ENCODE results near the gene ETV4.

ETV4 gene

GRCh38 chr17:43568506-43569082 lies 22.5 kb upstream of the ETV4 start:
- Histone ChIP-seq H3K9ac (ENCODE audit: low read length) (no peak overlapping the region), H3K9me3 (ENCODE audit: control insufficient read depth, low read depth, low read length) (no peaks in the 10 kb centered on the region), H3K4me3 (ENCODE audit: low read length) (no peak overlapping the region), H3K27me3 (ENCODE audit: control insufficient read depth, insufficient read depth, low read length) (peaks cover 5% of the 10 kb centered on the region), H3K4me1 (ENCODE audit: control insufficient read depth, low read depth, low read length) (peaks cover 4% of the 10 kb centered on the region), H3K27ac (ENCODE audit: low read length) (no peak overlapping the region), H3K36me3 (ENCODE audit: control insufficient read depth, low read depth, low read length) (no peaks in the 10 kb centered on the region)

DNA sequence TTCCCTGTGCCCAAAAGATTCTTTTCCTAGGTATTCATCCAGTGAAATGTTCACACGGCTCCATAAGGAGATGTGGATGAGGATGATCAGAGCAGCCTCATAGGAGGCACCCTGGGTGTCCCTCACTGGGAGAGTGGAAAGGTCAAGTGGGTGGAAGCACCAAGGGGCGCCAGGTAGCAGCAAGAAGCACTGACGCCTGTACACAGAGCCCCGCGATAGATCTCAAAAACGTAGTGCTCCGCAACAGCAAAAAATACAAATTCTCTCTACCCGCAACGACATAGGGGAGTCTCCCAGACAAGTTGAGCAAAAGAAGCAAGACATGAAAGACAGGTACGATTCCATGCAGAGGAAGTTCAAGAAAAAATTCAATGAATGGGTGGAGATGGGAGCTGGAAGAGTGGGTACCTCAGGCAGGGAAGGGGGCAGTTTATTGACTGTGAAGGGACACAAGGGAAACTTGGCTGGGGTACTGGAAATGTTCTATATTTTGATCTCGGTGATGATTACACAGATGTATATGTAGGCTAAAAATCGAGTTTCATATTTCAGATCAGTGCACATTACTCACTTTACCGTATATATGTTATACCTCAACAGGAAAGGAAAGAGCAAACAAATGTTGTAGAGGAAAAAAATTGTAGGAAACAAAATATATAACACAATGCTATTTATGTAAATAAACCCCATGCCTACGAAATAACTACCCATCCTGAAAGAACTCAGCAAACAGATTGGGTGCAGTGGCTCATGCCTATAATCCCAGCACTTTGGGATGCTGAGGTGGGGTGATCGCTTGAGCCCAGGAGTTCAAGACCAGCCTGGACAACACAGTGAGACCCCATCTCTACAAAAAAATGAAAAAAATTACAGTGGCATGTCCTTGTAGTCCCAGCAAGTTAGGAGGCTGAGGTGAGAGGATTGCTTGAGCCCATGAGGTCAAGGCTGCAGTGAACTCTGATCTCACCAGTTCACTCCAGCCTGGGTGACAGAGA lies 17.8 kb upstream of the ETV4 start:
- Histone ChIP-seq H3K36me3 (ENCODE audit: control insufficient read depth, low read depth, low read length) (no peaks in the 10 kb centered on the region), H3K27me3 (ENCODE audit: control insufficient read depth, insufficient read depth, low read length) (peaks cover 12% of the 10 kb centered on the region), H3K9ac (ENCODE audit: low read length) (no peak overlapping the region), H3K4me1 (ENCODE audit: control insufficient read depth, low read depth, low read length) (peaks cover 23% of the 10 kb centered on the region), H3K4me3 (ENCODE audit: low read length) (peak overlapping the region; percentile 48), H3K9me3 (ENCODE audit: control insufficient read depth, low read depth, low read length) (no peaks in the 10 kb centered on the region), H3K27ac (ENCODE audit: low read length) (no peak overlapping the region)

DNA sequence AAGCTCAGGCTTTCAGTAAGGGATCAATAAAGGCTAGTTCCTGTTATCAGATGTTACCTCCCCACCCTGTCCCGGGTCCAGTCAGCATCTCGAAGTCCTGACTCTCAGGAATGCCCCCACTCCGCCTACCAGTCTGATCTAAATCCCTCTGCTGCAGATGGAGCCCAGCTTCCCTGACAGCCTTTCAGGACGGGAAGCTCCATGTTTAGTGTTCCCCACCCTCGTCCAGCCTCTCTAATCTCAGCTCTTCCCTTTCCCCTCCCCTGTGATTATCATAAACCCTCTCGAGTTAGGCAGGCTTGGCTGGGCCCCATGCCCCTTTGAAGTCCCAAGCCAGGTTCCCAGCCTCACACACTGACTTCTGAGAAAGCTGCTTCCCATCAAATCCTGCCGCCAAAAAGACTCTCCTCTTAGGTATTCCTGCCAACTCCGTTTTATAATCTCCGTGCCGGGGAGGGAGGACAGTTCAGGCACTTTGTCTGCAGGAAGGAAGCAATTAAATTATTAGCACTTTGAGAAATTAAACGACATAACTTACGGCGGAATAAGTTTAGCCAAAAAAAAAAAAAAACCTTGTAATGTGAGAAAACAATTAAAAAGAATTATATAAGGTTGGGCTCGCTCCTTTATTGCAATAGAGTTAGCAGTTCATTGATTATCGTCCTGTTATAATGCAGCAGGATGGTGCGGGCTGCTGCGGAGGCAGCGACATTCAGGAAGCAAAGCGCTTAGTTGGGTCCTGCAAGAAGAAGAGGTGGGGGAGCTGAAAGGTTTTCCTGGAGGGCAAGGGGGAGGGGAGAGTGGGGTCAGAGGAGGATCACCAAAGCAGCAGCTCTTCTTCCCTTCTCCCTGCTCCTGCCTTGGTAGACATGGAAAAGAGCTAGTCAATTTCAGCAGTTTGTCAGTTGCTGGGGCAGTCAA lies 16.8 kb upstream of the ETV4 start:
- H3K9ac ChIP-seq (ENCODE audit: low read length), result no peak overlapping the region
- no peaks in the 10 kb centered on the region for H3K36me3 ChIP-seq (ENCODE audit: control insufficient read depth, low read depth, low read length)
- peak overlapping the region; percentile 48 for H3K4me3 ChIP-seq (ENCODE audit: low read length)
- peaks cover 12% of the 10 kb centered on the region for H3K27me3 ChIP-seq (ENCODE audit: control insufficient read depth, insufficient read depth, low read length)
- H3K4me1 ChIP-seq (ENCODE audit: control insufficient read depth, low read depth, low read length), result peaks cover 24% of the 10 kb centered on the region
- no peaks in the 10 kb centered on the region for H3K9me3 ChIP-seq (ENCODE audit: control insufficient read depth, low read depth, low read length)
- H3K27ac ChIP-seq (ENCODE audit: low read length), result no peak overlapping the region

GRCh38 chr17:43560461-43561427 lies 14.6 kb upstream of the ETV4 start:
- Histone ChIP-seq H3K27ac (ENCODE audit: low read length) (no peak overlapping the region), H3K4me1 (ENCODE audit: control insufficient read depth, low read depth, low read length) (peaks cover 24% of the 10 kb centered on the region), H3K9me3 (ENCODE audit: control insufficient read depth, low read depth, low read length) (no peaks in the 10 kb centered on the region), H3K36me3 (ENCODE audit: control insufficient read depth, low read depth, low read length) (no peaks in the 10 kb centered on the region), H3K4me3 (ENCODE audit: low read length) (no peak overlapping the region), H3K9ac (ENCODE audit: low read length) (no peak overlapping the region), H3K27me3 (ENCODE audit: control insufficient read depth, insufficient read depth, low read length) (peaks cover 12% of the 10 kb centered on the region)

DNA sequence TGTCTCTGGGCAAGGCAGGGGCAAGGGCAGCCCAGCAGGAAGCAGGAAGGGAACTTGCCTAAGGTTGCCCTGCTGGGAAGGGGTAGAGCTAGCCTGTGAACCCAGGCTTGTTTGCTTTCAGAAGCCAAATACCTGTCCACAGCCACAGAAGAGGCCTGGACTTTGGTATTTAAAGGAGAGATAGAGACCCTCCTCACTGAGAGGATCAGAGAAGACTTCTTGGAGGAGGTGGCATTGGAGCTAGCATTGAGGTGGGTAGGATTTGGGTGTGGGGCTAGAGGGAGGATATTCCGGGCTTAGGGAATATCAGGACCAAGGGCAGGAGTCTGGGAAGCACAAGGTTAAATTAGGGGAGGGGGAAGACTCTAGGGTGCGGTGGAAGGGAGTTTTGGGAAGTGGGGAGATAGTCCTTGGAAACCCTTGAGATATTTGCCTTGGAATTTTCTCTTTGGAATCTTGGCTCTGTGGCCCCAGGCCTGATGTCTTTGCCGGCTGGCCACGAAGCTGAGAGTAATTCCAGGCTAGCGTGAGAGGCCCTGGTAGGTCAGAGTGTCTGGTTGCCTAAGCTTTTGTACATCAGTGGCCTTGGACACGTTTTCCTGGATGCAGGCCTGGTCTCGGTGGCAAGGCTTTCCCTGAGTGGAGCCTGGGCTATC lies 13.1 kb upstream of the ETV4 start:
- Histone ChIP-seq H3K27ac (ENCODE audit: low read length) (no peak overlapping the region), H3K4me1 (ENCODE audit: control insufficient read depth, low read depth, low read length) (peaks cover 32% of the 10 kb centered on the region), H3K36me3 (ENCODE audit: control insufficient read depth, low read depth, low read length) (no peaks in the 10 kb centered on the region), H3K9me3 (ENCODE audit: control insufficient read depth, low read depth, low read length) (no peaks in the 10 kb centered on the region), H3K4me3 (ENCODE audit: low read length) (no peak overlapping the region), H3K27me3 (ENCODE audit: control insufficient read depth, insufficient read depth, low read length) (peaks cover 12% of the 10 kb centered on the region), H3K9ac (ENCODE audit: low read length) (no peak overlapping the region)

DNA sequence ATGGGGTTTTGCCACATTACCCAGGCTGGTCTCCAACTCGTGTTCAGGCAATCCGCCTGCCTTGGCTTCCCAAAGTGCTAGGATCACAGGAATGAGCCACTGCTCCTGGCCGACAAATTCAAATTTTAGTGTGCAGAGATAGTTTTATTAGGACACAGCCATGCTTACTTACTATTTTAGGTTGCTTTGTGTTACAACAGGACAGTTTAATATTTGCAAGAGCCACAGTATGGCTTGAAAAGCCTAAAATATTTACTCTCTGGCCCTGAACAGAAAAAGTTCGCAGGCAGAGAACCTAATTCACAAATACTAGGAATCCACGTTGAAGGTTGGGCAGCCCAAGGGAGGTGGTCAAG lies 12.6 kb upstream of the ETV4 start:
- Histone ChIP-seq H3K27ac (ENCODE audit: low read length) (no peak overlapping the region), H3K9ac (ENCODE audit: low read length) (no peak overlapping the region), H3K9me3 (ENCODE audit: control insufficient read depth, low read depth, low read length) (no peaks in the 10 kb centered on the region), H3K4me3 (ENCODE audit: low read length) (no peak overlapping the region), H3K36me3 (ENCODE audit: control insufficient read depth, low read depth, low read length) (no peaks in the 10 kb centered on the region), H3K4me1 (ENCODE audit: control insufficient read depth, low read depth, low read length) (peaks cover 34% of the 10 kb centered on the region), H3K27me3 (ENCODE audit: control insufficient read depth, insufficient read depth, low read length) (peaks cover 8% of the 10 kb centered on the region)

DNA sequence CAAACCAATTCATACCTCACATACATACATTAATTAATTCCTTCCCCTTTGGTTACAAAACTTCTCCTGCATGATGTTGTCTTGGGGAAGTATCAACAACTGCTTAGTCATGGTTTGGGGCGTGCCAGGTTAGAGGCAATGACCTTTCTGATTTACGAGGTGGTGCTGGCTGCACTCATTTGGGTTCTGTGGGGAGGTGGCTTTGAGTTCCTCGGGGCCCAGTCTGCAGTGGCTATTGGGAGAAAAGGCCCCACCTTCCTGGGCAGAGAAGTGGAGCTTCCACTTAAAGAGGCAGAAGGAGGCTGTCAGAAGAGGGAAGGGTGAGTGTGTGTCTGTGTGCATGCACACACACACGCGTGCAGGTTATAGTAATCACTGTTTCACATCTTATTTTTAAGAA lies 10.2 kb upstream of the ETV4 start:
- Histone ChIP-seq H3K9ac (ENCODE audit: low read length) (no peak overlapping the region), H3K36me3 (ENCODE audit: control insufficient read depth, low read depth, low read length) (no peaks in the 10 kb centered on the region), H3K4me1 (ENCODE audit: control insufficient read depth, low read depth, low read length) (peaks cover 23% of the 10 kb centered on the region), H3K27ac (ENCODE audit: low read length) (no peak overlapping the region), H3K4me3 (ENCODE audit: low read length) (no peak overlapping the region), H3K27me3 (ENCODE audit: control insufficient read depth, insufficient read depth, low read length) (no peaks in the 10 kb centered on the region), H3K9me3 (ENCODE audit: control insufficient read depth, low read depth, low read length) (no peaks in the 10 kb centered on the region)

GRCh38 chr17:43554857-43555256 lies 8.7 kb upstream of the ETV4 start:
- H3K4me3 ChIP-seq (ENCODE audit: low read length), result no peak overlapping the region
- H3K9me3 ChIP-seq (ENCODE audit: control insufficient read depth, low read depth, low read length), result no peaks in the 10 kb centered on the region
- no peaks in the 10 kb centered on the region for H3K27me3 ChIP-seq (ENCODE audit: control insufficient read depth, insufficient read depth, low read length)
- no peak overlapping the region for H3K9ac ChIP-seq (ENCODE audit: low read length)
- no peak overlapping the region for H3K27ac ChIP-seq (ENCODE audit: low read length)
- H3K36me3 ChIP-seq (ENCODE audit: control insufficient read depth, low read depth, low read length), result no peaks in the 10 kb centered on the region
- peaks cover 23% of the 10 kb centered on the region for H3K4me1 ChIP-seq (ENCODE audit: control insufficient read depth, low read depth, low read length)

DNA sequence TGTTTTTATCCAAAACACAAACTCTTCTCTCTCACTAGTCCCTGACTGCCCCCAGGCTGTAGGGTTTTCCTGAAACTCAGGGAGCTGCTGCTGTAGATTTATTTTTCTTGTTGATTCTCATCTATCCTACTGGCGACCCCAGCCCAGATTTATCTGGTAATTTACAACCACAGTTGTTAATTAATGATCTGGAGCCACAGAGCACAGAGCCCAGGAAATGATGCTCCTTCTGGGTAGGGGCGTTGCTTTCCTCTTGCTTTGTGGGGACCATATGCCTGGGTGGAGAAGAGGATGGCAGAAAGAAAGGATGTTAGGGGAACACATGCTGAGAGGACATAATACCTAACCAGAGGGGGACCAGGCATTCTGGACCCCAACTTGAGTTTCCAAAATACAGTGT lies 7.4 kb upstream of the ETV4 start:
- H3K4me1 ChIP-seq (ENCODE audit: control insufficient read depth, low read depth, low read length), result peaks cover 17% of the 10 kb centered on the region
- H3K27ac ChIP-seq (ENCODE audit: low read length), result no peak overlapping the region
- no peaks in the 10 kb centered on the region for H3K9me3 ChIP-seq (ENCODE audit: control insufficient read depth, low read depth, low read length)
- no peaks in the 10 kb centered on the region for H3K36me3 ChIP-seq (ENCODE audit: control insufficient read depth, low read depth, low read length)
- no peak overlapping the region for H3K4me3 ChIP-seq (ENCODE audit: low read length)
- H3K9ac ChIP-seq (ENCODE audit: low read length), result no peak overlapping the region
- no peaks in the 10 kb centered on the region for H3K27me3 ChIP-seq (ENCODE audit: control insufficient read depth, insufficient read depth, low read length)

DNA sequence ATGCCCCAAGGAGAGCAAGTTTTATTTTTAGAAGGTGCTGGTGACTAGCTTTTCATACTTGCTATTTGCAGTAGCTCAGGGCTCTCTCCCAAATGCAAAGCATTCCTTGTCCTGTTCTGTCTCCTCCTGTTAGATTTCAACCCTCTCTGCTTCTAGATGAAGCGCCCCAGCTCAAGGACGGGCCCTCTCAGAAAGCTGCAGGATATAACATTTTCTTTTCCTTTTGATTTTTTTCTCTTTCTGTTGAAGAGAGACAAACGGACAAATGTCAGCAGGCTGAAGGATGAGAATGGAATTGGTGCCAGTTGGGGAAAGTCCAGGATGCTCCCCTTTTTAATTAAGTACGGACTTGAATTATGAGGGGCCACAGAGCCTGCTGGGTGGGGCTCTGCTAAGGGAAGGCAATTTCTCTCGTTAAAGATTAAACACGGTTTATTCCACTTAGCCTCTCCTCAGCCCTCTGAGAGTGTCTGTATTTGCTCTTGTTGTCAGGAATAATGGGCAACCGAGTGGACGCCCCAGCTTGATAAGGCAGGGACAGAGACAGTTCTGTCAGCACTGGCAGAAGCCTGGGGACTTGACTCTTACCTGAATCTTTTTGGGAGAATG lies 6.2 kb upstream of the ETV4 start:
- Histone ChIP-seq H3K4me3 (ENCODE audit: low read length) (no peak overlapping the region), H3K4me1 (ENCODE audit: control insufficient read depth, low read depth, low read length) (peaks cover 23% of the 10 kb centered on the region), H3K27me3 (ENCODE audit: control insufficient read depth, insufficient read depth, low read length) (peaks cover 6% of the 10 kb centered on the region), H3K9ac (ENCODE audit: low read length) (no peak overlapping the region), H3K36me3 (ENCODE audit: control insufficient read depth, low read depth, low read length) (no peaks in the 10 kb centered on the region), H3K27ac (ENCODE audit: low read length) (no peak overlapping the region), H3K9me3 (ENCODE audit: control insufficient read depth, low read depth, low read length) (no peaks in the 10 kb centered on the region)

Measured in iPS-18a (cell line).